H1 (cell line): ENCODE results near the gene TRHDE. TPM values are rescaled to one million over a fixed set of nuclear protein-coding genes. Genes with fewer than 3 reads are reported as not detected.

ENCODE experiments used
- CTCF ChIA-PET: fragments of 300-600 bp; sonication (Branson Sonifier 250); formaldehyde crosslinking; loops from one replicate; lab custom pipeline; 2021; ENCODE audit not compliant: partially characterized antibody; lab: Charles Lee
- POLR2A ChIA-PET: fragments of 300-600 bp; sonication (Branson Sonifier 250); formaldehyde crosslinking; loops from one replicate; lab custom pipeline; 2021; ENCODE audit warnings: inconsistent platforms; ENCODE audit not compliant: partially characterized antibody; lab: Charles Lee
- DNase-seq, 2 experiments: peaks; one replicate each; pipeline versions ENCODE4 v3.0.0 to v3.0.0-alpha.2; 2010 to 2022; ENCODE audit warnings: low spot score in 2 of 2, low read depth in 1 of 2, mixed read lengths in 1 of 2
- FAIRE-seq: peaks from 2 replicates; lab custom pipeline; 2011; peaks lifted over from hg19 to GRCh38; lab: Jason Lieb, UNC
- H2AFZ ChIP-seq: 2 replicates; pipeline ENCODE4 v1.8.1; 2012; ENCODE audit warnings: low read length, inconsistent platforms
- H2AK5ac ChIP-seq: 2 replicates; pipeline ENCODE4 v1.6.1; 2013; ENCODE audit warnings: low read depth, low read length
- H2BK120ac ChIP-seq: replicated peaks from 2 replicates; pipeline ENCODE3; 2013; ENCODE audit warnings: low read depth, low read length, inconsistent platforms
- H2BK12ac ChIP-seq: 2 replicates; pipeline ENCODE4 v1.6.1; 2013; ENCODE audit warnings: low read depth, low read length
- H2BK15ac ChIP-seq: 2 replicates; pipeline ENCODE4 v1.6.1; 2013; ENCODE audit warnings: low read length
- H2BK20ac ChIP-seq: 2 replicates; pipeline ENCODE4 v1.6.1; 2013; ENCODE audit warnings: low read length
- H2BK5ac ChIP-seq: 2 replicates; pipeline ENCODE4 v1.6.1; 2013; ENCODE audit warnings: low read depth, low read length
- H3K14ac ChIP-seq: 2 replicates; pipeline ENCODE4 v1.6.1; 2013; ENCODE audit warnings: inconsistent platforms; ENCODE audit not compliant: insufficient read length
- H3K18ac ChIP-seq: 2 replicates; pipeline ENCODE4 v1.6.1; 2013; ENCODE audit warnings: low read length; ENCODE audit errors: extremely low read depth
- H3K23ac ChIP-seq: 2 replicates; pipeline ENCODE4 v1.6.1; 2013; ENCODE audit warnings: inconsistent platforms; ENCODE audit not compliant: insufficient read length
- H3K23me2 ChIP-seq: 2 replicates; pipeline ENCODE4 v1.6.1; 2013; ENCODE audit warnings: low read depth, low read length
- H3K27ac ChIP-seq: 2 replicates; pipeline ENCODE4 v1.6.1; 2011; ENCODE audit warnings: low read depth, low read length, inconsistent platforms
- H3K27me3 ChIP-seq, 4 experiments: replicated peaks in 1 of 4; 1 replicate in 1 of 4; 2 replicates in 3 of 4; pipeline versions ENCODE4 v1.6.1 to v1.8.1; 2011 to 2013; ENCODE audit warnings: low read length in 3 of 4, mild to moderate bottlenecking in 3 of 4, inconsistent platforms in 2 of 4, mixed read lengths in 2 of 4, moderate library complexity in 1 of 4; ENCODE audit not compliant: control insufficient read depth in 3 of 4, insufficient read depth in 3 of 4; ENCODE audit errors: extremely low read depth in 1 of 4
- H3K36me3 ChIP-seq, 4 experiments: 2 replicates each; pipeline versions ENCODE4 v1.6.1 to v1.8.1; 2011 to 2013; ENCODE audit warnings: mild to moderate bottlenecking in 4 of 4, low read length in 3 of 4, moderate library complexity in 2 of 4, control low read depth in 1 of 4, inconsistent platforms in 1 of 4; ENCODE audit not compliant: insufficient read depth in 4 of 4, control insufficient read depth in 2 of 4
- H3K4ac ChIP-seq: replicated peaks from 2 replicates; pipeline ENCODE3; 2013; ENCODE audit warnings: low read length, low read depth, mixed read lengths, inconsistent platforms; ENCODE audit not compliant: insufficient read length
- H3K4me1 ChIP-seq, 4 experiments: replicated peaks in 1 of 4; 1 replicate in 1 of 4; 2 replicates in 3 of 4; pipeline versions ENCODE4 v1.6.1 to v1.8.1; 2011 to 2013; ENCODE audit warnings: low read length in 3 of 4, inconsistent platforms in 2 of 4, mixed read lengths in 1 of 4; ENCODE audit not compliant: insufficient read depth in 4 of 4, control insufficient read depth in 3 of 4
- H3K4me2 ChIP-seq, 2 experiments: 2 replicates each; pipeline versions ENCODE4 v1.6.1 to v1.8.1; 2011 to 2013; ENCODE audit warnings: low read depth in 2 of 2, low read length in 2 of 2, control low read depth in 1 of 2, inconsistent platforms in 1 of 2, mild to moderate bottlenecking in 1 of 2; ENCODE audit not compliant: insufficient read depth in 1 of 2
- H3K4me3 ChIP-seq, 4 experiments: fragments of 200-600, 300-600 bp in 1 of 4; sonication (generic), shearing (Covaris generic), sonication (Bioruptor Twin) in 1 of 4; 2 replicates each; pipeline versions ENCODE4 v1.5.1 to v1.8.1; 2011 to 2016; ENCODE audit warnings: low read length in 4 of 4, low read depth in 3 of 4, control low read depth in 2 of 4, inconsistent platforms in 2 of 4, mild to moderate bottlenecking in 2 of 4, mixed read lengths in 1 of 4, moderate library complexity in 1 of 4; ENCODE audit not compliant: insufficient read depth in 2 of 4; ENCODE audit errors: extremely low read depth in 1 of 4
- H3K56ac ChIP-seq: replicated peaks from 2 replicates; pipeline ENCODE3; 2013; ENCODE audit warnings: low read depth, mild to moderate bottlenecking, mixed read lengths, low read length, inconsistent platforms; ENCODE audit not compliant: insufficient read length
- H3K79me1 ChIP-seq: 2 replicates; pipeline ENCODE4 v1.6.1; 2013; ENCODE audit warnings: low read depth, low read length, control low read depth
- H3K79me2 ChIP-seq, 2 experiments: 2 replicates each; pipeline versions ENCODE4 v1.6.1 to v1.8.1; 2012 to 2013; ENCODE audit warnings: low read length in 2 of 2, mild to moderate bottlenecking in 2 of 2, inconsistent platforms in 1 of 2; ENCODE audit not compliant: insufficient read depth in 2 of 2, control insufficient read depth in 1 of 2
- H3K9ac ChIP-seq, 4 experiments: replicated peaks in 1 of 4; 1 replicate in 1 of 4; 2 replicates in 3 of 4; pipeline versions ENCODE4 v1.6.1 to v1.8.1; 2011 to 2013; ENCODE audit warnings: low read depth in 3 of 4, low read length in 3 of 4, control low read depth in 2 of 4, mild to moderate bottlenecking in 2 of 4, moderate library complexity in 2 of 4, inconsistent platforms in 1 of 4; ENCODE audit errors: extremely low read depth in 1 of 4
- H3K9me3 ChIP-seq, 2 experiments: 2 replicates each; pipeline versions ENCODE4 v1.6.1 to v1.8.1; 2012 to 2013; ENCODE audit warnings: mild to moderate bottlenecking in 2 of 2, moderate library complexity in 2 of 2, control low read depth in 1 of 2, inconsistent platforms in 1 of 2, low read depth in 1 of 2, low read length in 1 of 2, mixed read lengths in 1 of 2; ENCODE audit not compliant: insufficient read depth in 2 of 2
- H4K20me1 ChIP-seq, 2 experiments: replicated peaks in 1 of 2; 2 replicates each; pipeline versions ENCODE3 to v1.8.1; 2011 to 2013; ENCODE audit warnings: inconsistent platforms in 2 of 2, low read length in 2 of 2, mild to moderate bottlenecking in 1 of 2; ENCODE audit not compliant: insufficient read depth in 2 of 2, control insufficient read depth in 1 of 2
- H4K5ac ChIP-seq: 2 replicates; pipeline ENCODE4 v1.6.1; 2013; ENCODE audit warnings: low read length, low read depth, mixed read lengths, inconsistent platforms; ENCODE audit not compliant: insufficient read length
- H4K8ac ChIP-seq: 2 replicates; pipeline ENCODE4 v1.8.0; 2013; ENCODE audit warnings: mild to moderate bottlenecking, moderate library complexity, low read length, inconsistent platforms; ENCODE audit not compliant: insufficient read depth; ENCODE audit errors: extremely low read depth
- H4K91ac ChIP-seq: replicated peaks from 2 replicates; pipeline ENCODE3; 2013; ENCODE audit warnings: low read length, mixed read lengths, inconsistent platforms; ENCODE audit not compliant: insufficient read length
- ATF3 ChIP-seq: IDR thresholded peaks from 2 replicates; pipeline ENCODE4 v1.6.1; 2011; ENCODE audit warnings: low read depth, mild to moderate bottlenecking, low read length; ENCODE audit not compliant: insufficient read depth
- BCL11A ChIP-seq, 2 experiments: IDR thresholded peaks; one replicate each; pipeline ENCODE4 v1.6.1; 2011; ENCODE audit warnings: low read depth in 2 of 2, low read length in 2 of 2, mild to moderate bottlenecking in 2 of 2
- CBX5 ChIP-seq: fragments of 300-800, 300-1000 bp; sonication (generic); IDR thresholded peaks from 2 replicates; pipeline ENCODE4 v1.7.1; 2016; ENCODE audit warnings: antibody characterized with exemption, low read length, low read depth
- EZH2 ChIP-seq: fragments of 200-600 bp; sonication (generic); IDR thresholded peaks from 2 replicates; pipeline ENCODE4 v1.7.1; 2012; ENCODE audit warnings: low read depth, mild to moderate bottlenecking, moderate library complexity, low read length, inconsistent platforms; ENCODE audit not compliant: severe bottlenecking
- FOSL1 ChIP-seq: IDR thresholded peaks from 2 replicates; pipeline ENCODE4 v1.6.1; 2011; ENCODE audit warnings: mild to moderate bottlenecking, low read depth, low read length, moderate library complexity; ENCODE audit not compliant: insufficient read depth
- GABPA ChIP-seq: IDR thresholded peaks from 2 replicates; pipeline ENCODE4 v1.6.1; 2011; ENCODE audit warnings: mild to moderate bottlenecking, low read length, moderate library complexity, borderline replicate concordance; ENCODE audit not compliant: insufficient read depth
- MAFK ChIP-seq: IDR thresholded peaks from 2 replicates; pipeline ENCODE4 v1.6.1; 2012; ENCODE audit warnings: low read depth, mild to moderate bottlenecking, improper control_type of control experiment, low read length
- RNF2 ChIP-seq: fragments of 200-900, 300-1000 bp; sonication (generic); IDR thresholded peaks from 2 replicates; pipeline ENCODE4 v1.7.1; 2016; ENCODE audit warnings: borderline replicate concordance, low read depth, mild to moderate bottlenecking, antibody characterized with exemption, low read length; ENCODE audit not compliant: poor library complexity, severe bottlenecking; ENCODE audit errors: missing control alignments
- RXRA ChIP-seq: IDR thresholded peaks from 2 replicates; pipeline ENCODE4 v1.6.1; 2011; ENCODE audit warnings: low read depth, mild to moderate bottlenecking, low read length, moderate library complexity; ENCODE audit not compliant: insufficient read depth
- SUZ12 ChIP-seq: fragments of 200-600 bp; sonication (generic); IDR thresholded peaks from 2 replicates; pipeline ENCODE4 v1.6.1; 2012; ENCODE audit warnings: mild to moderate bottlenecking, inconsistent platforms, low read length, moderate library complexity, mixed read lengths
- TBP ChIP-seq: IDR thresholded peaks from 2 replicates; pipeline ENCODE4 v1.6.1; 2011; ENCODE audit warnings: low read depth, low read length, improper control_type of control experiment
- WGBS, 2 experiments: shearing (Covaris generic) in 1 of 2; methylation state at CpG; one replicate each; pipeline versions ENCODE4 v1.1.6 to v1.1.7; 2013 to 2015; ENCODE audit warnings: low lambda C conversion rate in 2 of 2, mixed read lengths in 2 of 2, inconsistent platforms in 1 of 2, low coverage in 1 of 2, missing lambda C conversion rate in 1 of 2; ENCODE audit not compliant: insufficient replicate concordance in 2 of 2, insufficient coverage in 1 of 2, insufficient read length in 1 of 2; ENCODE audit errors: extremely low coverage in 1 of 2, missing lambda C conversion rate in 1 of 2; 5-methylcytosine and 5-hydroxymethylcytosine counted together
- polyA plus RNA-seq, 7 experiments: library from polyadenylated mRNA; depleted of rRNA in 3 of 7; stranded (reverse) in 5 of 7; unstranded in 2 of 7; fragments of >200 nt in 5 of 7; fragments of 200-250 nt in 2 of 7; gene quantifications; 1 replicate in 5 of 7; 2 replicates in 1 of 7; 4 replicates in 1 of 7; pipeline versions ENCODE4 v1.2.1 to v1.2.3, GENCODE V29; 2011 to 2013; ENCODE audit warnings: missing spikeins in 2 of 7, mixed read lengths in 2 of 7
- total RNA-seq: library from RNA; stranded (reverse); fragmentation: NEBNext Ultra II Directional; extraction: Animal tissue kit (Norgen Biotek cat#: 25700); gene quantifications from 2 replicates; pipeline ENCODE4 v1.2.1, GENCODE V29; 2021

Gene TRHDE
- total and polyA plus RNA-seq, 2 of the 8 experiments (the other 6 are each of a cell fraction or from before 2014, with no cell fraction given) = 1.3 to 5.0 TPM

DNA sequence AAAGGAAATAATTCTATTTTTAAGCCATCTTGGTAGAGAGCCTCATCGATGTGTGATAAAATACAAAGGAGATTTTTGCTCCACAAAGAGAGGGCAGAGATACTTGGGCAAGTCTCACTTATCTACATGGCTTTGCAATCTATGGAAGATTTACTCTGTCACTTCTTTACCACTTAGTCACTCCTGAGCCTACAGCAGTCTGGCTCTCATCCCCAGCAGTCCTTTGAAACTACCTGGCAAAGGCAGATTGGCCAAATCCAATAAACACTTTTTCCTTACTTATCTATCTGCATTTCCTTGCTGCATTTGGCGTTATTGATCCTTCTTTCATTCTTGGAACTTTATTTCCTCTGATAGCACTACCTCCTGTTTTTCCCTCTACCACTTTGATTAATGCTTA lies 170.0 kb downstream of the TRHDE start:
- no peak overlapping the region for H4K91ac ChIP-seq
- no peaks in the 10 kb centered on the region for H3K79me1 ChIP-seq
- H3K4me1 ChIP-seq = peaks cover 0 to 11% (median 4%) of the 10 kb centered on the region in 4 experiments; a peak in 4 of 7 replicates
- H4K8ac ChIP-seq = no peak overlapping the region
- no peaks in the 10 kb centered on the region for H3K36me3 ChIP-seq
- no peak for DNase-seq
- no peak overlapping the region for H3K27ac ChIP-seq
- H4K20me1 ChIP-seq = no peaks in the 10 kb centered on the region
- no peaks in the 10 kb centered on the region for H3K79me2 ChIP-seq
- POLR2A ChIA-PET = no interaction called here
- CTCF ChIA-PET = no interaction called here
- no peaks in the 10 kb centered on the region for H3K9me3 ChIP-seq
- H3K14ac ChIP-seq = no peak overlapping the region
- no peaks in the 10 kb centered on the region for H3K27me3 ChIP-seq
- H3K4me3 ChIP-seq = no peak overlapping the region
- WGBS, 2 experiments = 93% methylated on average over 2 of the region's 2 CpGs; no CpG with 5 or more reads in 1 of the 2 experiments
- H2BK15ac ChIP-seq = no peak overlapping the region
- H3K23ac ChIP-seq = no peak overlapping the region
- H3K23me2 ChIP-seq = no peaks in the 10 kb centered on the region
- H3K4ac ChIP-seq = no peak overlapping the region
- no peak overlapping the region for H3K56ac ChIP-seq
- H3K18ac ChIP-seq = peak overlapping the region; percentile 81
- H2AFZ ChIP-seq = no peak overlapping the region
- H4K5ac ChIP-seq = no peak overlapping the region
- H3K9ac ChIP-seq = no peak overlapping the region
- TF ChIP-seq RXRA (no peak), EZH2 (no peak), RNF2 (no peak), ATF3 (no peak), CBX5 (no peak), TBP (no peak), GABPA (no peak), SUZ12 (no peak), MAFK (no peak), BCL11A (IDR thresholded peaks at IDR 0.05; ENCODE audit: low read depth in 2 of 2, low read length in 2 of 2) (no peak), FOSL1 (no peak)
- H2BK120ac ChIP-seq = no peak overlapping the region
- no peak overlapping the region; the same call in 1 of the 2 replicates for H2AK5ac ChIP-seq
- H2BK5ac ChIP-seq = no peak overlapping the region
- no peak overlapping the region for H3K4me2 ChIP-seq
- H2BK20ac ChIP-seq = peak overlapping the region; percentile 41; the same call in 1 of the 2 replicates
- FAIRE-seq = no peak
- H2BK12ac ChIP-seq = no peak overlapping the region; the same call in 1 of the 2 replicates
